ENCODE results near the gene PFKL.

The PFKL gene

GRCh38 chr21:44366586-44367211 lies 66.8 kb downstream of the PFKL start:
- no peak for DNase-seq

- DNase-seq = no peak
Measured at GRCh38 chr21:44368711-44369446, 69.0 kb downstream of the PFKL start.

GRCh38 chr21:44370027-44370735 lies 70.3 kb downstream of the PFKL start:
- no peak for DNase-seq

GRCh38 chr21:44370786-44371410 lies 71.0 kb downstream of the PFKL start:
- DNase-seq = no peak

GRCh38 chr21:44371596-44371995 lies 71.7 kb downstream of the PFKL start:
- no peak for DNase-seq

GRCh38 chr21:44372616-44373015 lies 72.8 kb downstream of the PFKL start:
- no peak for DNase-seq

- no peak for DNase-seq
Measured at GRCh38 chr21:44374601-44375280, 74.9 kb downstream of the PFKL start.

GRCh38 chr21:44375281-44375651 lies 75.4 kb downstream of the PFKL start:
- no peak for DNase-seq

GRCh38 chr21:44375761-44376241 lies 75.9 kb downstream of the PFKL start:
- no peak for DNase-seq

- no peak for DNase-seq
Measured at GRCh38 chr21:44376606-44377005, 76.8 kb downstream of the PFKL start.

All from cerebellar nuclear complex (tissue), 1 donor.